WI38 (cell line): ENCODE results near the gene ACKR4.
"Not testable (repeated sequence)": the region's sequence is repeated elsewhere in the genome, so short reads cannot be mapped to it uniquely, and the experiment has no call there.

Experiments used
- H3K4me3 ChIP-seq: 2 replicates; pipeline ENCODE4 v1.5.1; 2011; ENCODE audit warnings: low read depth, mild to moderate bottlenecking, control low read depth, low read length
- CTCF ChIP-seq: IDR thresholded peaks from 2 replicates; pipeline ENCODE4 v1.5.1; 2012; ENCODE audit warnings: low read depth, mild to moderate bottlenecking, control low read depth, low read length

ACKR4 gene

DNA sequence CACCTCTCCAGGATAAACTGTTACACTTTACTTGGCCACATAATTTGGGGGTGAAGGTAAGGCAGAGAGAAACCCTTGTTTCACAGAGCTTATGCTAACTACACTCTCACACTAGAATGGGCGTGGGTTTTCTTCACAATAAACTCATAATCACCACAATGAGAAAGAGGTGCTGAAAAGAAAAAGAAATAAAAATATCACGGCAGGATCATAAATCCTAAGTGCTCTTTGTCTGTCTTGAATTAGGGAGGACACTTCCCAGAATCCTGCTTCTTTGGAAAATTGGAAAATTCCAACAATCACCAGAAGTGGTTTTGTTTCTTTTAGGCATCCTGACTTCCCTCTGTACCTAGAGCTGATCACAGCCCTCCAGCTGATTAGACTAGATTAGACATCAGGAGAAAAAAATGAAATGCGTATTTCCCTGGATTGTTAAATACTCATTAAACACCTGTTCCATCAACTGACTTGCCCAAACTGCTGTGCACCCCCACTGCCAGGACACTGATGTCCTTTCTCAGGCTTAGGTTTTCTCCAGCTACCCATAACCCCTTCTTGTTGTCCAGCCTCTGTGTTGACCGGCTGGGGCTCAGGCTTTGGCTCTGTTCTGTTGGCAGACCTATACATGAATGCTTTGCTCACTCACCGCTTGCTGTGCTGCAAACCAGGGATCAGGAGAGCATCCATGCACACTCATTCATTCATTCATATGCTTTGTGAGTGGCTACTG is 41.6 kb upstream of the ACKR4 start:
- TF ChIP-seq CTCF: no peak
- no peak overlapping the region for H3K4me3 ChIP-seq

DNA sequence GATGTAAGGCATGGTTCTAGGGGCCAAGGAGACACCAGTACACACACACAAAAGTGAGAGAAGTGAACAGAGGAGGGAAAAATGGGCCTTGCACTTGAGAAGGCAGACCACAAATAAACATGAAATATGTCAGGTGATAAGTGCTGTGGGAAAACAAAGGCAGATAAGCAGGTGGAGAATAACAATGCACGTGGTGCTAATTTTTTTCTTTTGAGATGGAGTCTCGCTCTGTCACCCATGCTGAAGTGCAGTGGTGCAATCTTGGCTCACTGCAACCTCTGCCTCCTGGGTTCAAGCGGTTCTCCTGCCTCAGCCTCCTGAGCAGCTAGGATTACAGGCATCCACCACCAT is 41.1 kb upstream of the ACKR4 start:
- not testable (repeated sequence) for H3K4me3 ChIP-seq

DNA sequence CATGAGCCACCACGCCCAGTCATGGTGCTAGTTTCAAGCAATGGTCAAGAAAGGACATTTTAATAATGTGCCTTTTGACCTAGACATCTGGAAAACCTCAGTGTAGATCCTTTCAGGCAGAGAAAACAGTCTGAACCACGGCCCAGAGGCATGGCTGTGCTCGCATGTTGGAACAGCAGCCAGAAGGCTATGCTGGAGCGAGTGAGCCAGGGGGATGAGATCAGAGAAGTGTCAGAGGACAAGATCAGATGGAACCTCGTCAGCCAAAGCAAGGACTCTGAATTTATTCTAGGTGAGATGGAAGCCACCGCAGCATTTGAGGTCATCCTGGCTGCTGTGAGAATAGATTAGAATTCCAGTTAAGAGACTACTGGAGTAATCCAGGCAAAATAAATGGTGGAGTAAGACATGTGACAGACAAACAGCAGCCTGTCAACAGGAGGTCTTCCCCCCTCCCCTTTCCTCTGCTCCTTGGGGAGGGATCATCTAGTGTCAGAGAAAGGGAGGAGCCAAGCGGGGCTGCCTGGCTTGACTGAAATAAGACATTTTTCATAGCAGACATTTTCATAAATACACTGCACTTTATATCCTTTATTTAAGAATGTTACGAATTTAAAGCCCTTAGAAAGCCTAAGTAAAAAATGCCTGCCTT is 40.4 kb upstream of the ACKR4 start:
- TF ChIP-seq CTCF: no peak
- no peak overlapping the region for H3K4me3 ChIP-seq

DNA sequence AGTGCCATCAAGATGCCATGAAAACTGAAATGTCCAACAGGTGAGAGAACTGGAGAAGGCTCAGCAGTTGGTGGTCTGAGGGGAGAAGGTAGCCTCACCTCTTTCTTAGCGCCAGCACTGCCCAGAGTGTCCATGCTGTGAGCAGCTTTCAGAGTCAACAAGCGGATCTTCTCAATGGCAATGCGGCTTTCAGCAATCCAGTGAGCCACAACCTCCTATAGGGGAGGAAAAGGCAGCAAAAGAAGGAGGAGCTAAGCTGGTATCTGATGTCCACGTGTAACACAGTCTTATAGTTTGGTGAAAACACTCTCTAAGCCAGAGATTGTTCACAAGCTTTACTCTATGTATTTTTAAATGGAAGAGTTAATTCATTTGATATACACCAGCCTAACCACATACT is 36.1 kb upstream of the ACKR4 start:
- H3K4me3 ChIP-seq: no peak overlapping the region

DNA sequence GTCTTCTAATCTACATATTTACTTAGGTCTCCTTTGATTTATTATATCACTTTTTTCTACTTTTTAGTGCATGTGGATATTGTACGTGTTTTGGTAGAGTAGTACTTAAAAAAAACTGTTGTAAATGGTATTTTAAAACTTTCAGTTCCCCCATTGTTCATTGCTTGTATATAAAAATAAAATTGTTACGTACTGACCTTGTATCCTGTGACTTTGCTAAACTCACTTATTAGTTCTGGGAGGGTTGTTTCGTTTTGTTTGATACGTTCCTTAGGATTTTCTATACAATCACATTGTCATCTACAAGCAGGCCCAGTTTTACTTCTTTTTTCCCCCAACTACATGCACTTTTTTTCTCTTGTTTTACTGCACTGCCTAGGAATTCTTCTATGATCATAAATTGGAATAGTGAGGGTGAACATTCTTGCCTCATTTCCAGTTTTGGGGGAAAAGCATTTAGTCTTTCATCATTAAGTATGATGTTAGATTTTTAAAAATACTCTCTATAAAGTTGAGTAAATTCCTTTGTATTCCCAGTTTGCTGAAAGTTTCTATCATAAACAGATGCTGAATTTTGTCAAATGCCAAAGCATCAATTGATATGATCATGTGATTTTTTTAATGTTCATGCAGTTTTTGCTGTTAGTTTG is 33.5 kb upstream of the ACKR4 start:
- no peak for TF ChIP-seq CTCF
- no peak overlapping the region for H3K4me3 ChIP-seq

More for the DNA sequence above, 36.1 kb upstream of the ACKR4 start:
- TF ChIP-seq CTCF: no peak

GRCh38 chr3:132564070-132564465 is 33.0 kb upstream of the ACKR4 start:
- TF ChIP-seq CTCF: no peak
- no peak overlapping the region for H3K4me3 ChIP-seq

DNA sequence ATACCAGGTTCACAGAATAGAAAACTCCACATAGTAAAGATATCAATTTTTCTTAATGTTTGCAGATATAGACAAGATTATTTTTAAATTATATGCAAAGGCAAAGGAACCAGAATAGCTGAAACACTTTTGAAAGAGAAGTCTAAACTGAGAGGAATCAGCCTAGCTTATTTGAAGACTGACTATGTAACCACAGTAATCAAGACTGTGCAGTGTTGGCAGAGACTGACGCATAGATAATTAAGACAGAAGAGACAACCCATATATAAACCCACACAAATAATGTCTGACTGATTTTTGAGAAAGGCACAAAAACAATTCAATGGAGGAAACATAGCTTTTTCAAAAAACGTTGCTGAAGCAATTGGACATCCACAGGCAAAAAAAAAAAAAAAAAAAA is 28.6 kb upstream of the ACKR4 start:
- no peak for TF ChIP-seq CTCF
- no peak overlapping the region for H3K4me3 ChIP-seq

DNA sequence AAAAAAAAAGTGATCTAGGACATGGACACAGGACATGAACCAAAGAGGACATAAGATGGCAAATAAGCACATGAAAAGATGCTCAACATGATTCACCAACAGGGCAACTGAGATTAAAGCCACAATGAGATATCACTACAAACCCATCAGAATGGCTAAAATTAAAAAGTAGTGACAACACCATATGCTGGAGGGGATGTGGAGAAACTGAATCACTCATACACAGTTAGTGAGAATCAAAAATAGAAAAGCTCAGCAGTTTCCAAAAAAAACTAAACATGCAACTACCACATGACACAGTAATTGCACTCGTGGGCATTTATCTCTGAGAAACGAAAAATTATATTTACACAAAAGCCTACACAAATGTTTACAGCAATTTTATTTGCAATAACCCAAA is 27.9 kb upstream of the ACKR4 start:
- no peak overlapping the region for H3K4me3 ChIP-seq
- TF ChIP-seq CTCF: no peak
